B cell (primary cell): ENCODE measurements around the gene SLC7A6OS. TPM values are rescaled to one million over a fixed set of nuclear protein-coding genes. Genes with fewer than 3 reads are reported as not detected.

Experiments used
- ATAC-seq: fragments of 200-7000 bp; cut with Tn5 transposase; one replicate; pipeline ENCODE4 v1.10.0; 2021; ENCODE audit warnings: low read depth, mild to moderate bottlenecking, moderate number of reproducible peaks, moderate library complexity
- CTCF ChIA-PET: fragments of 350-600 bp; sonication (Branson Sonifier 250); formaldehyde crosslinking; loops from one replicate; lab custom pipeline; 2021; ENCODE audit warnings: antibody characterized with exemption, inconsistent platforms; lab: Charles Lee
- POLR2A ChIA-PET: fragments of 350-600 bp; sonication (Branson Sonifier 250); formaldehyde crosslinking; loops from one replicate; lab custom pipeline; 2021; ENCODE audit warnings: antibody characterized with exemption; lab: Charles Lee
- DNase-seq: peaks from one replicate; pipeline ENCODE4 v3.0.0; 2013
- H2AFZ ChIP-seq: 2 replicates; pipeline ENCODE4 v1.6.1; 2012; ENCODE audit warnings: mild to moderate bottlenecking, low read depth, low read length; ENCODE audit not compliant: insufficient read depth, poor library complexity, severe bottlenecking
- H3K27ac ChIP-seq, 2 donors: 1 replicate in 1 of 2; 2 replicates in 1 of 2; pipeline ENCODE4 v1.5.1; 2012 to 2013; ENCODE audit warnings: low read length in 2 of 2, mild to moderate bottlenecking in 2 of 2, moderate library complexity in 1 of 2
- H3K27me3 ChIP-seq, 4 experiments: fragments of 200-600 bp in 1 of 4; sonication (generic) in 1 of 4; replicated peaks in 1 of 4; 1 replicate in 2 of 4; 2 replicates in 2 of 4; pipeline versions ENCODE4 v1.6.1 to v1.7.0; 2013 to 2016; ENCODE audit warnings: low read length in 3 of 4, mild to moderate bottlenecking in 2 of 4, mixed read lengths in 1 of 4, moderate library complexity in 1 of 4; ENCODE audit not compliant: insufficient read depth in 4 of 4, control insufficient read depth in 3 of 4; ENCODE audit errors: control extremely low read depth in 1 of 4
- H3K36me3 ChIP-seq, 2 experiments: replicated peaks in 1 of 2; 1 replicate in 1 of 2; 2 replicates in 1 of 2; pipeline versions ENCODE4 v1.6.1 to v1.7.1; 2013; ENCODE audit warnings: low read length in 1 of 2; ENCODE audit not compliant: insufficient read depth in 2 of 2, control insufficient read depth in 1 of 2; ENCODE audit errors: control extremely low read depth in 1 of 2, extremely low read depth in 1 of 2
- H3K4me1 ChIP-seq, 2 donors: fragments of 200-600 bp in 1 of 2; sonication (generic) in 1 of 2; 1 replicate in 1 of 2; 2 replicates in 1 of 2; pipeline versions ENCODE4 v1.5.1 to v1.6.1; 2013 to 2017; ENCODE audit warnings: low read length in 2 of 2; ENCODE audit not compliant: control insufficient read depth in 2 of 2, insufficient read depth in 2 of 2
- H3K4me2 ChIP-seq: replicated peaks from 2 replicates; pipeline ENCODE3; 2012; ENCODE audit warnings: mild to moderate bottlenecking, low read depth, low read length; ENCODE audit not compliant: poor library complexity, severe bottlenecking
- H3K4me3 ChIP-seq, 5 experiments: fragments of 200-600 bp in 1 of 5; sonication (generic) in 1 of 5; 1 replicate in 3 of 5; 2 replicates in 2 of 5; pipeline versions ENCODE4 v1.5.1 to v1.7.0; 2011 to 2016; ENCODE audit warnings: low read length in 4 of 5, mild to moderate bottlenecking in 4 of 5, low read depth in 2 of 5, control low read depth in 1 of 5, moderate library complexity in 1 of 5; ENCODE audit not compliant: insufficient read depth in 1 of 5; ENCODE audit errors: control extremely low read depth in 1 of 5, extremely low read depth in 1 of 5
- H3K79me2 ChIP-seq: fragments of 200-600 bp; sonication (generic); one replicate; pipeline ENCODE4 v1.6.0; 2016; ENCODE audit warnings: low read length; ENCODE audit not compliant: control insufficient read depth, insufficient read depth
- H3K9ac ChIP-seq: fragments of 200-600 bp; sonication (generic); 2 replicates; pipeline ENCODE4 v1.6.1; 2017; ENCODE audit warnings: mild to moderate bottlenecking, low read length, moderate library complexity
- H3K9me3 ChIP-seq, 3 donors: one replicate each; pipeline versions ENCODE4 v1.6.1 to v1.7.1; 2013; ENCODE audit warnings: low read length in 2 of 3; ENCODE audit not compliant: control insufficient read depth in 2 of 3, insufficient read depth in 1 of 3; ENCODE audit errors: control extremely low read depth in 1 of 3
- H4K20me1 ChIP-seq: 2 replicates; pipeline ENCODE4 v1.6.0; 2012; ENCODE audit warnings: mild to moderate bottlenecking, low read length; ENCODE audit not compliant: insufficient read depth, control insufficient read depth, poor library complexity, severe bottlenecking
- H3K27ac Mint-ChIP-seq: one replicate; pipeline ENCODE4 v1.8.0; 2021; ENCODE audit warnings: mixed read lengths
- H3K27me3 Mint-ChIP-seq: one replicate; pipeline ENCODE4 v1.8.0; 2021; ENCODE audit warnings: mixed read lengths
- H3K4me1 Mint-ChIP-seq: one replicate; pipeline ENCODE4 v1.8.0; 2021; ENCODE audit warnings: mixed read lengths
- H3K4me3 Mint-ChIP-seq: one replicate; pipeline ENCODE4 v1.8.0; 2021; ENCODE audit warnings: mixed read lengths
- H3K9me3 Mint-ChIP-seq: one replicate; pipeline ENCODE4 v1.8.0; 2022; ENCODE audit warnings: mixed read lengths; ENCODE audit not compliant: insufficient read depth
- EZH2 ChIP-seq: IDR thresholded peaks from 2 replicates; pipeline ENCODE4 v1.6.1; 2012; ENCODE audit warnings: borderline replicate concordance, low read depth, mild to moderate bottlenecking, moderate library complexity, low read length; ENCODE audit not compliant: insufficient read depth, poor library complexity, severe bottlenecking
- WGBS: methylation state at CpG from one replicate; pipeline ENCODE4 v1.1.5; 2013; ENCODE audit warnings: missing lambda C conversion rate; ENCODE audit not compliant: insufficient coverage; 5-methylcytosine and 5-hydroxymethylcytosine counted together
- intact Hi-C: fragments of 100-400 bp; cut with micrococcal nuclease; formaldehyde crosslinking; loops from one replicate; pipeline ENCODE4 v1.10.0; 2022
- polyA plus RNA-seq: library from polyadenylated mRNA; depleted of rRNA; stranded (reverse); fragments of >200 nt; gene quantifications from 2 replicates; pipeline ENCODE4 v1.2.3, GENCODE V29; 2012
- total RNA-seq, 2 donors: library from RNA; stranded (reverse); fragments of 120-200 nt in 1 of 2; gene quantifications; 1 replicate in 1 of 2; 2 replicates in 1 of 2; pipeline versions ENCODE4 v1.2.3 to v1.2.4, GENCODE V29; 2013 to 2022
- TF ChIP-seq, protein P1 (sequence below): fragments of 200-600 bp; IDR thresholded peaks from one replicate; pipeline ENCODE4 v1.8.0; 2022; ENCODE audit warnings: antibody characterized with exemption, mild to moderate bottlenecking

SLC7A6OS gene
- total and polyA plus RNA-seq, 2 donors (not counting 1 experiment from before 2014, with no cell fraction given), result 9.9 to 54.1 TPM

- peaks cover 18% of the 10 kb centered on the region for H3K4me1 Mint-ChIP-seq
- no peak for ATAC-seq
- POLR2A ChIA-PET, result no interaction called here
These were observed 46.2 kb upstream of the SLC7A6OS start for GRCh38 chr16:68356919-68357286.

GRCh38 chr16:68356249-68356918 lies 45.6 kb upstream of the SLC7A6OS start:
- intact Hi-C loops, result no loop called here

More at GRCh38 chr16:68356919-68357286, 46.2 kb upstream of the SLC7A6OS start:
- peaks cover 0 to 3% (median 0%) of the 10 kb centered on the region in 3 donors for H3K9me3 ChIP-seq
- peaks cover 8% of the 10 kb centered on the region for H4K20me1 ChIP-seq
- CTCF ChIA-PET, result no interaction called here
- H3K4me1 ChIP-seq, result peaks cover 15 to 18% of the 10 kb centered on the region in 2 donors
- no peak overlapping the region for H3K9ac ChIP-seq
- Mint-ChIP-seq H3K27me3 (no peaks in the 10 kb centered on the region), H3K4me3 (no peak overlapping the region), H3K9me3 (no peaks in the 10 kb centered on the region), H3K27ac (no peak overlapping the region)
- intact Hi-C loops, result no loop called here
- peaks cover 0 to 53% of the 10 kb centered on the region in 2 experiments for H3K36me3 ChIP-seq
- DNase-seq, result no peak
- no peak overlapping the region for H3K4me3 ChIP-seq
- no peak overlapping the region for H2AFZ ChIP-seq
- WGBS, result 73% methylated on average over 5 of the region's 5 CpGs
- TF ChIP-seq, protein P1, sequence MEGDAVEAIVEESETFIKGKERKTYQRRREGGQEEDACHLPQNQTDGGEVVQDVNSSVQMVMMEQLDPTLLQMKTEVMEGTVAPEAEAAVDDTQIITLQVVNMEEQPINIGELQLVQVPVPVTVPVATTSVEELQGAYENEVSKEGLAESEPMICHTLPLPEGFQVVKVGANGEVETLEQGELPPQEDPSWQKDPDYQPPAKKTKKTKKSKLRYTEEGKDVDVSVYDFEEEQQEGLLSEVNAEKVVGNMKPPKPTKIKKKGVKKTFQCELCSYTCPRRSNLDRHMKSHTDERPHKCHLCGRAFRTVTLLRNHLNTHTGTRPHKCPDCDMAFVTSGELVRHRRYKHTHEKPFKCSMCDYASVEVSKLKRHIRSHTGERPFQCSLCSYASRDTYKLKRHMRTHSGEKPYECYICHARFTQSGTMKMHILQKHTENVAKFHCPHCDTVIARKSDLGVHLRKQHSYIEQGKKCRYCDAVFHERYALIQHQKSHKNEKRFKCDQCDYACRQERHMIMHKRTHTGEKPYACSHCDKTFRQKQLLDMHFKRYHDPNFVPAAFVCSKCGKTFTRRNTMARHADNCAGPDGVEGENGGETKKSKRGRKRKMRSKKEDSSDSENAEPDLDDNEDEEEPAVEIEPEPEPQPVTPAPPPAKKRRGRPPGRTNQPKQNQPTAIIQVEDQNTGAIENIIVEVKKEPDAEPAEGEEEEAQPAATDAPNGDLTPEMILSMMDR, result no peak
- TF ChIP-seq EZH2, result no peak
- peak overlapping the region; percentile 62 for H3K4me2 ChIP-seq
- no peaks in the 10 kb centered on the region for H3K27me3 ChIP-seq
- no peaks in the 10 kb centered on the region for H3K79me2 ChIP-seq
- H3K27ac ChIP-seq, result no peak overlapping the region

More at GRCh38 chr16:68356249-68356918, 45.6 kb upstream of the SLC7A6OS start:
- Histone ChIP-seq H3K9ac (no peak overlapping the region), H3K9me3 (peaks cover 0 to 3% (median 0%) of the 10 kb centered on the region in 3 donors), H3K36me3 (peaks cover 0 to 58% of the 10 kb centered on the region in 2 experiments), H3K4me2 (peak overlapping the region; percentile 62), H4K20me1 (peaks cover 8% of the 10 kb centered on the region), H2AFZ (no peak overlapping the region), H3K27ac (no peak overlapping the region), H3K4me3 (no peak overlapping the region), H3K27me3 (no peaks in the 10 kb centered on the region), H3K4me1 (peaks cover 15 to 18% of the 10 kb centered on the region in 2 donors), H3K79me2 (no peaks in the 10 kb centered on the region)
- Mint-ChIP-seq H3K4me3 (peak overlapping the region; percentile 47), H3K27ac (no peak overlapping the region), H3K9me3 (no peaks in the 10 kb centered on the region), H3K27me3 (no peaks in the 10 kb centered on the region), H3K4me1 (peaks cover 18% of the 10 kb centered on the region)
- ChIA-PET CTCF (interaction anchor here (0.6 to 1.3 kb wide), 3 partner anchors 12 to 164 kb away, joined by 3 to 5 read pairs (median 3); no protein-coding TSS in a partner anchor), POLR2A (interaction anchor here (0.7 kb wide), 1 partner anchor 909 kb away, joined by 3 read pairs; no protein-coding TSS in a partner anchor)
- 11% methylated on average over 27 of the region's 28 CpGs for WGBS
- no peak for TF ChIP-seq EZH2
- TF ChIP-seq, protein P1, result no peak
- peak; percentile 60 for ATAC-seq
- peak; percentile 49 for DNase-seq
